SK-N-SH treated with all-trans-retinoic acid at 6 μM for 48 hours (cell line): ENCODE results near the gene TSC2.

Experiments
- ATAC-seq: fragments of 200-7000 bp; cut with Tn5 transposase; 3 replicates; pipeline ENCODE4 v1.9.1; 2020; ENCODE audit warnings: mild to moderate bottlenecking, moderate library complexity
- ARNTL ChIP-seq: fragments of 450-650 bp; formaldehyde crosslinking; IDR thresholded peaks from 2 replicates; pipeline ENCODE4 v1.5.0; 2020; ENCODE audit warnings: low read depth, mild to moderate bottlenecking, moderate library complexity, borderline replicate concordance
- BACH2 ChIP-seq: fragments of 250-450 bp; sonication (Bioruptor Pico); IDR thresholded peaks from 2 replicates; pipeline ENCODE4 v1.9.0; 2021; ENCODE audit warnings: mild to moderate bottlenecking, borderline replicate concordance
- CSDC2 ChIP-seq: fragments of 250-450 bp; sonication (Bioruptor Pico); IDR thresholded peaks from 2 replicates; pipeline ENCODE4 v1.5.0; 2020; ENCODE audit warnings: mild to moderate bottlenecking, moderate library complexity
- ESRRG ChIP-seq: fragments of 250-450 bp; sonication (Bioruptor Pico); IDR thresholded peaks from 2 replicates; pipeline ENCODE4 v1.6.1; 2021; ENCODE audit warnings: mild to moderate bottlenecking
- GLIS3 ChIP-seq: fragments of 250-450 bp; sonication (Bioruptor Pico); IDR thresholded peaks from 2 replicates; pipeline ENCODE4 v1.5.0; 2020; ENCODE audit warnings: mild to moderate bottlenecking, moderate library complexity
- ISL1 ChIP-seq: fragments of 250-450 bp; sonication (Bioruptor Pico); IDR thresholded peaks from 2 replicates; pipeline ENCODE4 v2.1.2; 2022; ENCODE audit warnings: mild to moderate bottlenecking, moderate library complexity
- OSR1 ChIP-seq: fragments of 250-450 bp; sonication (Bioruptor Pico); IDR thresholded peaks from 2 replicates; pipeline ENCODE4 v1.8.0; 2022; ENCODE audit warnings: moderate library complexity, mild to moderate bottlenecking, inconsistent platforms
- PPARA ChIP-seq: fragments of 250-450 bp; sonication (Bioruptor Pico); IDR thresholded peaks from 2 replicates; pipeline ENCODE4 v1.5.0; 2020; ENCODE audit warnings: mild to moderate bottlenecking, borderline replicate concordance
- SNAI2 ChIP-seq: fragments of 250-450 bp; sonication (Bioruptor Pico); IDR thresholded peaks from 2 replicates; pipeline ENCODE4 v1.5.0; 2020; ENCODE audit warnings: mild to moderate bottlenecking, moderate library complexity
- TCF4 ChIP-seq: fragments of 250-450 bp; sonication (Bioruptor Pico); IDR thresholded peaks from 2 replicates; pipeline ENCODE4 v1.8.0; 2021; ENCODE audit warnings: mild to moderate bottlenecking, moderate library complexity, borderline replicate concordance
- TOX ChIP-seq: fragments of 250-450 bp; sonication (Bioruptor Pico); IDR thresholded peaks from 2 replicates; pipeline ENCODE4 v1.8.0; 2021; ENCODE audit warnings: mild to moderate bottlenecking, moderate library complexity, borderline replicate concordance
- ZC3H10 ChIP-seq: fragments of 250-450 bp; sonication (Bioruptor Pico); IDR thresholded peaks from 2 replicates; pipeline ENCODE4 v1.5.1; 2021; ENCODE audit warnings: mild to moderate bottlenecking, moderate library complexity
- ZFP3 ChIP-seq: fragments of 250-450 bp; sonication (Bioruptor Pico); IDR thresholded peaks from 2 replicates; pipeline ENCODE4 v1.5.0; 2020; ENCODE audit warnings: mild to moderate bottlenecking, moderate library complexity
- ZFP30 ChIP-seq: fragments of 450-650 bp; formaldehyde crosslinking; IDR thresholded peaks from 2 replicates; pipeline ENCODE4 v1.5.0; 2022; ENCODE audit warnings: mild to moderate bottlenecking, moderate library complexity
- ZNF565 ChIP-seq: fragments of 450-650 bp; formaldehyde crosslinking; conservative IDR thresholded peaks from 2 replicates; pipeline ENCODE4 v1.5.0; 2020; ENCODE audit warnings: low read depth, mild to moderate bottlenecking, moderate library complexity
- ZNF8 ChIP-seq: fragments of 450-650 bp; formaldehyde crosslinking; IDR thresholded peaks from 2 replicates; pipeline ENCODE4 v1.5.0; 2020; ENCODE audit warnings: mild to moderate bottlenecking, moderate library complexity
- TF ChIP-seq, protein P1 (sequence below): fragments of 250-450 bp; sonication (Bioruptor Pico); IDR thresholded peaks from 2 replicates; pipeline ENCODE4 v1.5.1; 2020; ENCODE audit warnings: low read depth, mild to moderate bottlenecking, moderate library complexity
- TF ChIP-seq, protein P2 (sequence below): fragments of 250-450 bp; sonication (Bioruptor Pico); IDR thresholded peaks from 2 replicates; pipeline ENCODE4 v1.8.0; 2020; ENCODE audit warnings: mild to moderate bottlenecking, moderate library complexity, borderline replicate concordance
- TF ChIP-seq, protein P3 (sequence below): fragments of 250-450 bp; sonication (Bioruptor Pico); IDR thresholded peaks from 2 replicates; pipeline ENCODE4 v1.8.0; 2021; ENCODE audit warnings: low read depth, mild to moderate bottlenecking, moderate library complexity, borderline replicate concordance
- TF ChIP-seq, protein P4 (sequence below): fragments of 250-450 bp; sonication (Bioruptor Pico); IDR thresholded peaks from 2 replicates; pipeline ENCODE4 v1.5.1; 2021; ENCODE audit warnings: mild to moderate bottlenecking, moderate library complexity
- TF ChIP-seq, protein P5 (sequence below): fragments of 250-450 bp; sonication (Bioruptor Pico); IDR thresholded peaks from 2 replicates; pipeline ENCODE4 v1.5.0; 2020; ENCODE audit warnings: mild to moderate bottlenecking, moderate library complexity

TSC2 gene

DNA sequence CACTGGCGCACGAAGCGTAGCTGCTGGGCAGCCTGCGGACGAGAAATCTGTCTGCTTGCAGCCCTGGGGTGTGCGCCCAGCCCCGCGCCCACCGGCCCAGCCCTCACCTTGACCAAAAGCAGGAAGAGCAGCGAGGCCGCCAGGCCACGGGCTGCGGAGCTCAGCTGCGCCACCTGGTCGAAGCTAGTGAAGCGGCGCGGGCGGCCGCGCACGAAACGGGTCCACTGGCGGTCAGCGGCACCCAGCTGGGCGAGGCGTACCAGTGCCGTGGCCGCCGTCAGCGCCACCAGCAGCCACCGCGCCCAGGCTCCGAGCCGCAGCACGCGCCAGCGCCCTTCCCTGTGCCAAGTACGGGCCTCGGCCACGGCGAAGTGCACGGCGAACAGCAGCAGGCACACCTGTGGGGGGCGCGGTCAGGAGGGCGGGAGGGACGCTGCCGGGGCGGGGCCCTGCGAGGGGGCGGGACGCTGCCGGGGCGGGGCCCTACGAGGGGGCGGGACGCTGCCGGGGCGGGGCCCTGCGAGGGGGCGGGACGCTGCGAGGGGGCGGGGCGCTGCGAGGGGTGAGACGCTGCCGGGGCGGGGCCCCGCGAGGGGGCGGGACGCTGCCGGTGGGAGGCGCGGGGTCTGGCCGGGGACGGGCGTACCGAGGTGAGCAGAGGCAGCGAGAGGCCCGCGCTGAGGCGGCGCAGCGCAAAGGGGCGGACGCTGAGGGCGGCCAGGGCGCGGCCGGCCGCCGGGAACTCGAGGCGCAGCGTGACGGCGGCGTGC is 43.2 kb downstream of the TSC2 start:
- TF ChIP-seq, protein P1, sequence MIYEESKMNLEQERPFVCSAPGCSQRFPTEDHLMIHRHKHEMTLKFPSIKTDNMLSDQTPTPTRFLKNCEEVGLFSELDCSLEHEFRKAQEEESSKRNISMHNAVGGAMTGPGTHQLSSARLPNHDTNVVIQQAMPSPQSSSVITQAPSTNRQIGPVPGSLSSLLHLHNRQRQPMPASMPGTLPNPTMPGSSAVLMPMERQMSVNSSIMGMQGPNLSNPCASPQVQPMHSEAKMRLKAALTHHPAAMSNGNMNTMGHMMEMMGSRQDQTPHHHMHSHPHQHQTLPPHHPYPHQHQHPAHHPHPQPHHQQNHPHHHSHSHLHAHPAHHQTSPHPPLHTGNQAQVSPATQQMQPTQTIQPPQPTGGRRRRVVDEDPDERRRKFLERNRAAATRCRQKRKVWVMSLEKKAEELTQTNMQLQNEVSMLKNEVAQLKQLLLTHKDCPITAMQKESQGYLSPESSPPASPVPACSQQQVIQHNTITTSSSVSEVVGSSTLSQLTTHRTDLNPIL: no peak
- TF ChIP-seq, protein P2, sequence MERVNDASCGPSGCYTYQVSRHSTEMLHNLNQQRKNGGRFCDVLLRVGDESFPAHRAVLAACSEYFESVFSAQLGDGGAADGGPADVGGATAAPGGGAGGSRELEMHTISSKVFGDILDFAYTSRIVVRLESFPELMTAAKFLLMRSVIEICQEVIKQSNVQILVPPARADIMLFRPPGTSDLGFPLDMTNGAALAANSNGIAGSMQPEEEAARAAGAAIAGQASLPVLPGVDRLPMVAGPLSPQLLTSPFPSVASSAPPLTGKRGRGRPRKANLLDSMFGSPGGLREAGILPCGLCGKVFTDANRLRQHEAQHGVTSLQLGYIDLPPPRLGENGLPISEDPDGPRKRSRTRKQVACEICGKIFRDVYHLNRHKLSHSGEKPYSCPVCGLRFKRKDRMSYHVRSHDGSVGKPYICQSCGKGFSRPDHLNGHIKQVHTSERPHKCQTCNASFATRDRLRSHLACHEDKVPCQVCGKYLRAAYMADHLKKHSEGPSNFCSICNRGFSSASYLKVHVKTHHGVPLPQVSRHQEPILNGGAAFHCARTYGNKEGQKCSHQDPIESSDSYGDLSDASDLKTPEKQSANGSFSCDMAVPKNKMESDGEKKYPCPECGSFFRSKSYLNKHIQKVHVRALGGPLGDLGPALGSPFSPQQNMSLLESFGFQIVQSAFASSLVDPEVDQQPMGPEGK (CRISPR knock-in tag): no peak
- TF ChIP-seq SNAI2 (CRISPR knock-in tag) (no peak), ZNF565 (CRISPR knock-in tag) (no peak), TCF4 (no peak), BACH2 (CRISPR knock-in tag) (no peak)
- TF ChIP-seq, protein P3, sequence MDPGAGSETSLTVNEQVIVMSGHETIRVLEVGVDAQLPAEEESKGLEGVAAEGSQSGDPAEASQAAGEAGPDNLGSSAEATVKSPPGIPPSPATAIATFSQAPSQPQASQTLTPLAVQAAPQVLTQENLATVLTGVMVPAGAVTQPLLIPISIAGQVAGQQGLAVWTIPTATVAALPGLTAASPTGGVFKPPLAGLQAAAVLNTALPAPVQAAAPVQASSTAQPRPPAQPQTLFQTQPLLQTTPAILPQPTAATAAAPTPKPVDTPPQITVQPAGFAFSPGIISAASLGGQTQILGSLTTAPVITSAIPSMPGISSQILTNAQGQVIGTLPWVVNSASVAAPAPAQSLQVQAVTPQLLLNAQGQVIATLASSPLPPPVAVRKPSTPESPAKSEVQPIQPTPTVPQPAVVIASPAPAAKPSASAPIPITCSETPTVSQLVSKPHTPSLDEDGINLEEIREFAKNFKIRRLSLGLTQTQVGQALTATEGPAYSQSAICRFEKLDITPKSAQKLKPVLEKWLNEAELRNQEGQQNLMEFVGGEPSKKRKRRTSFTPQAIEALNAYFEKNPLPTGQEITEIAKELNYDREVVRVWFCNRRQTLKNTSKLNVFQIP (CRISPR knock-in tag): no peak
- ATAC-seq: no peak

DNA sequence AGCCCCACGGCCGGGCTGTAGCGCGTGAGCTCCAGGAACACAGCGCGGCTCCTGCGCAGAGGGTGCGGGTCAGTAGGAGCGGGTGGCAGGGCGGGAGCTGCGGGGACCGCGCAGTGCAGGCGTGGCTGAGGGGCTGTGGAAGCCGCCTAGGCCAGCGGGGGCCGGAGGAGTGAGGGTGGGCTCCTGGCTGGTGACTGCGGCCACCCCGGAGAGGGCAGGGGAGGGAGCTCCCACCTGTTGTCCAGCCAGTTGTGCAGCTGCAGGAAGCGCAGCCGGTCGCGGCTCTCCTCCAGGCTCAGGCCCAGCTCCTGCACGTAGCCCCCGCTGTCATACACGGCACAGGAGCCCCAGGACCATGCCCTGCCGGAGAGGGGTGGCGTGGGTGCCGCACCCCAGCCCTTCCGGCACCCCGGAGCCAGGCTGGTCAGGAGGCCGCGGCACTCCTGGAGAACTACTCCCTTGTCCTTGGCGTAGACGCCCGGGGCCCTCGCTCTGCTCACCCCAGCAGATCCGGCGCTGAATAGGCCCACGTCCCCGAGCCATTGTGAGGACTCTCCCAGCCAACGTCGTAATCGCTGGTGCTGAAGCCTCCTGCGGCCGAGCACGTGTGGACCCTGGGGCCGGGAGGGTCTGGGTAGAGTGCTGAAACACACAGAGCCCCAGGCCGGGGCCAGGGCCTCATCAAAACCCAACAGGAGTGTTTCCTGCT is 43.9 kb downstream of the TSC2 start:
- no peak for ATAC-seq
- TF ChIP-seq ARNTL (no peak), ZNF8 (CRISPR knock-in tag) (no peak), ZNF565 (CRISPR knock-in tag) (no peak), OSR1 (no peak), ZFP30 (no peak), TCF4 (no peak), PPARA (no peak), TOX (CRISPR knock-in tag) (no peak), GLIS3 (CRISPR knock-in tag) (no peak), SNAI2 (CRISPR knock-in tag) (no peak), ISL1 (no peak), ESRRG (CRISPR knock-in tag) (no peak), ZFP3 (CRISPR knock-in tag) (no peak), CSDC2 (no peak), ZC3H10 (CRISPR knock-in tag) (no peak)
- TF ChIP-seq, protein P2 (CRISPR knock-in tag): no peak
- TF ChIP-seq, protein P3 (CRISPR knock-in tag): no peak
- TF ChIP-seq, protein P1: no peak
- TF ChIP-seq, protein P4, sequence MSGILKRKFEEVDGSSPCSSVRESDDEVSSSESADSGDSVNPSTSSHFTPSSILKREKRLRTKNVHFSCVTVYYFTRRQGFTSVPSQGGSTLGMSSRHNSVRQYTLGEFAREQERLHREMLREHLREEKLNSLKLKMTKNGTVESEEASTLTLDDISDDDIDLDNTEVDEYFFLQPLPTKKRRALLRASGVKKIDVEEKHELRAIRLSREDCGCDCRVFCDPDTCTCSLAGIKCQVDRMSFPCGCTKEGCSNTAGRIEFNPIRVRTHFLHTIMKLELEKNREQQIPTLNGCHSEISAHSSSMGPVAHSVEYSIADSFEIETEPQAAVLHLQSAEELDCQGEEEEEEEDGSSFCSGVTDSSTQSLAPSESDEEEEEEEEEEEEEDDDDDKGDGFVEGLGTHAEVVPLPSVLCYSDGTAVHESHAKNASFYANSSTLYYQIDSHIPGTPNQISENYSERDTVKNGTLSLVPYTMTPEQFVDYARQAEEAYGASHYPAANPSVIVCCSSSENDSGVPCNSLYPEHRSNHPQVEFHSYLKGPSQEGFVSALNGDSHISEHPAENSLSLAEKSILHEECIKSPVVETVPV: no peak
- TF ChIP-seq, protein P5, sequence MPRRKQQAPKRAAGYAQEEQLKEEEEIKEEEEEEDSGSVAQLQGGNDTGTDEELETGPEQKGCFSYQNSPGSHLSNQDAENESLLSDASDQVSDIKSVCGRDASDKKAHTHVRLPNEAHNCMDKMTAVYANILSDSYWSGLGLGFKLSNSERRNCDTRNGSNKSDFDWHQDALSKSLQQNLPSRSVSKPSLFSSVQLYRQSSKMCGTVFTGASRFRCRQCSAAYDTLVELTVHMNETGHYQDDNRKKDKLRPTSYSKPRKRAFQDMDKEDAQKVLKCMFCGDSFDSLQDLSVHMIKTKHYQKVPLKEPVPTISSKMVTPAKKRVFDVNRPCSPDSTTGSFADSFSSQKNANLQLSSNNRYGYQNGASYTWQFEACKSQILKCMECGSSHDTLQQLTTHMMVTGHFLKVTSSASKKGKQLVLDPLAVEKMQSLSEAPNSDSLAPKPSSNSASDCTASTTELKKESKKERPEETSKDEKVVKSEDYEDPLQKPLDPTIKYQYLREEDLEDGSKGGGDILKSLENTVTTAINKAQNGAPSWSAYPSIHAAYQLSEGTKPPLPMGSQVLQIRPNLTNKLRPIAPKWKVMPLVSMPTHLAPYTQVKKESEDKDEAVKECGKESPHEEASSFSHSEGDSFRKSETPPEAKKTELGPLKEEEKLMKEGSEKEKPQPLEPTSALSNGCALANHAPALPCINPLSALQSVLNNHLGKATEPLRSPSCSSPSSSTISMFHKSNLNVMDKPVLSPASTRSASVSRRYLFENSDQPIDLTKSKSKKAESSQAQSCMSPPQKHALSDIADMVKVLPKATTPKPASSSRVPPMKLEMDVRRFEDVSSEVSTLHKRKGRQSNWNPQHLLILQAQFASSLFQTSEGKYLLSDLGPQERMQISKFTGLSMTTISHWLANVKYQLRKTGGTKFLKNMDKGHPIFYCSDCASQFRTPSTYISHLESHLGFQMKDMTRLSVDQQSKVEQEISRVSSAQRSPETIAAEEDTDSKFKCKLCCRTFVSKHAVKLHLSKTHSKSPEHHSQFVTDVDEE (CRISPR knock-in tag): no peak
